ENCODE data around the gene RPGR. TPM values are rescaled to one million over a fixed set of nuclear protein-coding genes. Genes with fewer than 3 reads are reported as not detected.

Gene RPGR
- total RNA-seq, 1 donor from 2014 or later, result 9.2 TPM

- no peaks in the 10 kb centered on the region for H3K27me3 Mint-ChIP-seq (ENCODE audit: unreplicated experiment)
- H3K36me3 Mint-ChIP-seq (ENCODE audit: unreplicated experiment), result no peaks in the 10 kb centered on the region
- no peak for DNase-seq (ENCODE audit: extremely low spot score, unreplicated experiment)
- no peaks in the 10 kb centered on the region for H3K9me3 Mint-ChIP-seq (ENCODE audit: unreplicated experiment)
- no peak overlapping the region for H3K27ac Mint-ChIP-seq (ENCODE audit: unreplicated experiment)
- no peak for TF ChIP-seq CTCF (IDR thresholded peaks at IDR 0.05)
- peaks cover 30% of the 10 kb centered on the region for H3K4me1 Mint-ChIP-seq (ENCODE audit: unreplicated experiment)
- H3K4me3 Mint-ChIP-seq (ENCODE audit: unreplicated experiment), result no peak overlapping the region
Measured at GRCh38 chrX:38279188-38279587, 48.1 kb downstream of the RPGR start.

GRCh38 chrX:38278682-38279081 lies 48.6 kb downstream of the RPGR start:
- H3K27ac Mint-ChIP-seq (ENCODE audit: unreplicated experiment), result no peak overlapping the region
- H3K27me3 Mint-ChIP-seq (ENCODE audit: unreplicated experiment), result no peaks in the 10 kb centered on the region
- H3K9me3 Mint-ChIP-seq (ENCODE audit: unreplicated experiment), result no peaks in the 10 kb centered on the region
- TF ChIP-seq CTCF (IDR thresholded peaks at IDR 0.05), result no peak
- no peaks in the 10 kb centered on the region for H3K36me3 Mint-ChIP-seq (ENCODE audit: unreplicated experiment)
- H3K4me3 Mint-ChIP-seq (ENCODE audit: unreplicated experiment), result no peak overlapping the region
- H3K4me1 Mint-ChIP-seq (ENCODE audit: unreplicated experiment), result peaks cover 30% of the 10 kb centered on the region
- no peak for DNase-seq (ENCODE audit: extremely low spot score, unreplicated experiment)

GRCh38 chrX:38277802-38278201 lies 49.5 kb downstream of the RPGR start:
- TF ChIP-seq CTCF (IDR thresholded peaks at IDR 0.05), result no peak
- H3K4me3 Mint-ChIP-seq (ENCODE audit: unreplicated experiment), result no peak overlapping the region
- no peaks in the 10 kb centered on the region for H3K9me3 Mint-ChIP-seq (ENCODE audit: unreplicated experiment)
- peaks cover 30% of the 10 kb centered on the region for H3K4me1 Mint-ChIP-seq (ENCODE audit: unreplicated experiment)
- no peaks in the 10 kb centered on the region for H3K36me3 Mint-ChIP-seq (ENCODE audit: unreplicated experiment)
- no peak for DNase-seq (ENCODE audit: extremely low spot score, unreplicated experiment)
- H3K27me3 Mint-ChIP-seq (ENCODE audit: unreplicated experiment), result no peaks in the 10 kb centered on the region
- H3K27ac Mint-ChIP-seq (ENCODE audit: unreplicated experiment), result no peak overlapping the region

- peaks cover 30% of the 10 kb centered on the region for H3K4me1 Mint-ChIP-seq (ENCODE audit: unreplicated experiment)
- no peak for DNase-seq (ENCODE audit: extremely low spot score, unreplicated experiment)
- H3K4me3 Mint-ChIP-seq (ENCODE audit: unreplicated experiment), result no peak overlapping the region
- no peaks in the 10 kb centered on the region for H3K27me3 Mint-ChIP-seq (ENCODE audit: unreplicated experiment)
- TF ChIP-seq CTCF (IDR thresholded peaks at IDR 0.05), result no peak
- H3K9me3 Mint-ChIP-seq (ENCODE audit: unreplicated experiment), result no peaks in the 10 kb centered on the region
- H3K27ac Mint-ChIP-seq (ENCODE audit: unreplicated experiment), result no peak overlapping the region
- no peaks in the 10 kb centered on the region for H3K36me3 Mint-ChIP-seq (ENCODE audit: unreplicated experiment)
Measured at GRCh38 chrX:38277136-38277535, 50.2 kb downstream of the RPGR start.

GRCh38 chrX:38276089-38276488 lies 51.2 kb downstream of the RPGR start:
- Mint-ChIP-seq H3K4me1 (ENCODE audit: unreplicated experiment) (peaks cover 34% of the 10 kb centered on the region), H3K36me3 (ENCODE audit: unreplicated experiment) (no peaks in the 10 kb centered on the region), H3K27ac (ENCODE audit: unreplicated experiment) (no peak overlapping the region), H3K27me3 (ENCODE audit: unreplicated experiment) (no peaks in the 10 kb centered on the region), H3K4me3 (ENCODE audit: unreplicated experiment) (no peak overlapping the region), H3K9me3 (ENCODE audit: unreplicated experiment) (no peaks in the 10 kb centered on the region)
- no peak for TF ChIP-seq CTCF (IDR thresholded peaks at IDR 0.05)
- no peak for DNase-seq (ENCODE audit: extremely low spot score, unreplicated experiment)

All from osteocyte (in vitro differentiated cells).